ENCODE measurements around the gene CACNB3. TPM values are rescaled to one million over a fixed set of nuclear protein-coding genes. Genes with fewer than 3 reads are reported as not detected.
"Not testable (repeated sequence)": the region's sequence is repeated elsewhere in the genome, so short reads cannot be mapped to it uniquely, and the experiment has no call there.

CACNB3 gene
- polyA plus RNA-seq, 3 donors, result 3.1 to 16.6 (median 6.9) TPM

DNA sequence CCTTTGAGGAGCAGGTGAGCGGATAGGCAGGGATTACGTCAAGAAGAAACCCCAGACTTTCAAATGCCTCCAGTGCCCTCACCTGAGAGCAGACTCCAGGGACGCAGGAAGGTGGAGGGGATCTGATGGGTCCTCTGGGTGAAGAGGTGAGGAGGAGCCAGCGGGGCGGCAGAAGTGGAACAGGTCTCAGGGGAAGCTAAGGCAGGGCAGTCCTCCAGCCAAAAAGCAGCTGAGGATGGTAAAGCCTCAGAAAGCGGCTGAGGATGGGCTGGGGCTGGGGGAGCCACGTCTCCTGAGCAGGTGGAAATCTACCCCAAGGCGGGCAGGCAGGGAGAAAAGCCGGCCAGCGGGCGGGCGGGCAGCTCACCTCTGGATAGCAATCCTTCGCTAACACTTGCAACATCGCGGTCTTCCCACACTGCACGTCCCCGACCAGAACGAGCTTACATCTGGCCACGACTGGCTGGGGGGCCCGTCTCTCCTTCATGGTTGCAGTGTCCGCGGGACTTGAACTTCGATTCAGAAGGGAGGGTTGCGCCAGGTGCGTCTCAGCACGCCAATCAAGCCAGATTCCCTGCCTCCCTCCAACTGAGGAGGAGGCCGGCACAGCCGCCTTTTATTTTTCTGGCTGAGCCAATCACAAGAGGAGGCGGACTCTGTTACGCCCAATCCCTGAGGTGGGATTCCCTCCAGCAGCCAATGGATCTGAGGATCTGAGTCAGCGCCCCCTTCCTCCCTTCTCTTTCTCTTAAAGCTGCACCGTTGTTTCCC, 47.2 kb downstream of the CACNB3 start, which contains the start of gene RND1:
RND1 (minus strand) TSS at position 590 of the 771 bp plus-strand sequence; CDS start at position 487, 103 bp downstream.
- WGBS, 3 donors, result 2 to 3% (median 2%) methylated on average over 32 of the region's 32 CpGs
- no peak within 1 kb of the TSS for H3K27ac ChIP-seq (ENCODE audit: low read depth, low read length)

DNA sequence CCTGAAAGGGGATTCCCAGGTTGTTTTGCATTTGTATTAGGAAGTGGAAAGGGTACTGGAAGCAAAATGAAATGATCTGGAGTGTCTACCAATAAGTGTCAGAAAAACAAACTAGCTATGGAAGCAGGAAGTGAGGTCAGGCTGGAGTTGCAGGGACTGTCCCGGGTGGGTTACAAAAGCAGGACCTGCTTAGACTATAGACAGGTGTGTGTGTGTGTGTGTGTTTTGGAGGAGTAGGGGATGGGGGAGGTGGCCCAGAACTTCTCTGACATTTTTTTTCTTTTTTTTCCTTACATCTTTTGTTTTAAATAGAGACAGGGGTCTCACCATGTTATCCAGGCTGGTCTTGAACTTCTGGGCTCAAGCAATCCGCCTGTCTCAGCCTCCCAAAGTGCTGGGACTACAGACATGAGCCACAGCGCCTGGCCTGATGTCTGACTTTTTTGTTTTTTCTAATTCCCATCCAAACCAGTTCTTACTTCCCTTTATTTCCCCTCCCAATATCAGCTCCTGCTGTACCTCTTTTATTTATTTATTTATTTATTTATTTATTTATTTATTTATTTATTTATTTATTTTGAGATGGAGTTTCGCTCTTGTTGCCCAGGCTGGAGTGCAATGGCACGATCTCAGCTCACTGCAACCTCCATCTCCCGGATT, 47.9 kb downstream of the CACNB3 start:
- WGBS, 3 donors, result 74 to 77% (median 74%) methylated on average over 6 of the region's 6 CpGs
- no peak overlapping the region for H3K27ac ChIP-seq (ENCODE audit: low read depth, low read length)

DNA sequence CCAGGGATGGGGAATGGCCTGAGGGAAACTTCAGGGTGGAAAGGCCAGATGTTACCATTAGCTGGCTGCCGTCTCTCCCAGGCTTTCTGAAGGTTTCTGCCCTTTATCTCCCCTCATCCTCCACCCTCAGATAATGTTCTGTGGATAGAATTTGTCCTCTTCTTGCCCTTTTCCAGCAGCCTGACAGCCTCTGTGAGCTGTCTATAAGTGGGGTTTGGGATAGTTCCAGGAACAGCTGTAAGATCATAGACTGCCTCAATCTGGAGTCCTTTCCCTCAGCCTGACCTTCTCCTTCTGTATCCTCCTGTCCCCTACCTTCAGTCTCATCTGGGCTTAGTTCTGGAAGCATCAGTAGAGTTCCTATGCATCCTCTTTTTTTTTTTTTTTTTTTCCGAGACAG, 50.2 kb downstream of the CACNB3 start:
- WGBS, 3 donors, result 84 to 85% (median 84%) methylated on average over 2 of the region's 2 CpGs
- H3K27ac ChIP-seq (ENCODE audit: low read depth, low read length), result no peak overlapping the region

DNA sequence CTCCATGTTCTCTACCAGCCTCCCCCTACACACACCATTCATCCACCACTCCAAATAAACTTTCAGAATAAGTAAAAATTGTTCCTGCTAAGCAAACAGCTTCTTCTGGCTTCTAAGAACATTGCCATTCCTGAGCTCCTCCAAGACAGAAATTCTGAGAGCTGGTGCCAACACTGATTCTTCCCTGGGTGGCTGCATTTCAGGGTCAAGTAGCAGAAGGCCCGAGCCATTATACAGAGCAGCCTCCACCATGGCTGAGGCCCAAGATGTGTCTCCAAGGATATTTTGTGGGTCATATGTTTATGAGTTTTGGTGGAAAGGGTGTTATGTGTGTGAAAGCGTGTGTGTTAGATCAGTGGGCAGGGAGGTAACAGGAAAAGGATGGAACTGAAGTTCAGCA, 50.9 kb downstream of the CACNB3 start:
- WGBS, 3 donors, result 65 to 76% (median 65%) methylated on average over 2 of the region's 2 CpGs

DNA sequence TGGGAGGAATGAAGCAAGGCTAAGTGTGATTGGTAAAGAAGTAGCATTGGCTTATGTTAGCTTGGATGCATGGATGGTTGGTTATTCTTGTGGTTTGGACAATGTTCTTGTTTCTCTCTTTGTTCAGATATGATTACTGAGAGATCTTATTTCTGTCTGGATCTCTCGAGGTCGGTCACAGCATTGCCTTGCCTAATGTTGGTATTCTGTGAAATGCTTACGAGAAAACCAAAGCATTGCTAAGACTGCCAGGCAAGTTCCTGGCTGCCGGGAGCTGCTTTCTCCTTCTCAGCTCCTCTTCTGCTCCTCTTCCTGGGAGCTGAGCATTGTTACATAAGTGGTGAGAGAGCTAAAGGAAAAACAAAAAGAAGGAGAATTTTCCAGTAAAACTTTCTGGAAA, 54.8 kb downstream of the CACNB3 start:
- 78 to 86% (median 81%) methylated on average over 4 of the region's 4 CpGs for WGBS, 3 donors
- H3K27ac ChIP-seq (ENCODE audit: low read depth, low read length), result no peak overlapping the region

More for the DNA sequence above, 50.9 kb downstream of the CACNB3 start:
- H3K27ac ChIP-seq (ENCODE audit: low read depth, low read length), result no peak overlapping the region

DNA sequence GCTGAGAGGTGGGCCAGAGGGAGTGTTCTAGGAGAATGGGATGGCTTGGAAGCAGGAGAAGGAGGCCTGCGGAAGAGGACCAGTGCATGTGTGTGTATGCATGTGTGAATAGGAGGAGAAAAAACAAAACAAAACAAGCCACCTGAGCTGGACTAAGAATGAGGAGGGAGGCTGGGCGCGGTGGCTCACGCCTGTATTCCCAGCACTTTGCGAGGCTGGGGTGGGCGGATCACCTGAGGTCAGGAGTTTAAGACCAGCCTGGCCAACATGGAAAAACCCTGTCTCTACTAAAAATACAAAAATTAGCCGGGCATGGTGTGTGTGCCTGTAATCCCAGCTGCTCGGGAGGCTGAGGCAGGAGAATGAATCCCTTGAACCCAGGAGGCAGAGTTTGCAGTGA, 55.2 kb downstream of the CACNB3 start:
- H3K27ac ChIP-seq (ENCODE audit: low read depth, low read length), result not testable (repeated sequence)
- 87 to 94% (median 88%) methylated on average over 8 of the region's 8 CpGs for WGBS, 3 donors

DNA sequence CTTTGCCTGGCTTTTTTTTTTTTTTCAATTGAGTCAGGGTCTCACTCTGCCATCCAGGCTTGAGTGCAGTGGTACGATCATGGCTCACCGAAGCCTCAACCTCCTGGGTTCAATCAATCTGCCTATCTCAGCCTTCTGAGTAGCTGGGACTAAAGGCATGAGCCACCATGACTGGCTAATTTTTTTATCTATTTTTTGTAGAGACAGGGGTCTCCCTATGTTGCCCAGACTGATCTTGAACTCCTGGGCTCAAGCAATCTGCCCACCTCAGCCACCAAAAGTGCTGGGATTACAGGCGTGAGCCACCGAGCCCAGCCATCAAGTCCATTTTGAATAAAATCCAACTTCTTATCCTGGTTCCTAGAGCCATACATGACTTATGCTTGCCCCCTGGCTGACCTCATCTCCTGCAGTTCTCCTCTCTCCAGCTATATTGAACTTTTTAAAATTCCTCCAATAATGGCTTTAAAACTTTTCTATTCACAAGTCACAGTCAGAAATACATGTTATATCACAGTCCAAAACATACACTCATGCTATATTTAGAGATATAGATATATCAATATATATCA, 57.7 kb downstream of the CACNB3 start:
- H3K27ac ChIP-seq (ENCODE audit: low read depth, low read length), result no peak overlapping the region
- 42 to 83% (median 82%) methylated on average over 4 of the region's 4 CpGs for WGBS, 3 donors

Other genes with a start within 250 kb of the CACNB3 start
- not detected for gene LALBA, start 248.4 kb upstream of the CACNB3 start, polyA plus RNA-seq
- 10 to 100 TPM; 14.5 to 20.6 (median 15.0) TPM for gene KANSL2, start 136.3 kb upstream of the CACNB3 start, polyA plus RNA-seq
- 1 to 10 TPM; 4.6 to 8.0 (median 5.4) TPM for gene CCNT1, start 101.8 kb upstream of the CACNB3 start, polyA plus RNA-seq
- gene ADCY6, start 29.4 kb upstream of the CACNB3 start, polyA plus RNA-seq, result 10 to 100 TPM; 17.9 to 62.3 (median 28.0) TPM
- 10 to 100 TPM; 33.2 to 42.7 (median 33.4) TPM for gene DDX23, start 33.7 kb downstream of the CACNB3 start, polyA plus RNA-seq
- gene RND1, start 47.4 kb downstream of the CACNB3 start, polyA plus RNA-seq, result 10 to 100 TPM in 1 of 3 donors, 1 to 10 TPM in 2; 2.1 to 12.4 (median 9.0) TPM
- gene FKBP11, start 107.0 kb downstream of the CACNB3 start, polyA plus RNA-seq, result 100 to 1,000 TPM in 1 of 3 donors, 10 to 100 TPM in 2; 30.5 to 156 (median 45.0) TPM
- gene ARF3, start 139.0 kb downstream of the CACNB3 start, polyA plus RNA-seq, result 10 to 100 TPM; 26.8 to 73.8 (median 68.1) TPM
- 1 to 10 TPM in 1 of 3 donors, under 1 TPM in 2; 0.17 to 1.9 (median 0.70) TPM for gene WNT10B, start 153.2 kb downstream of the CACNB3 start, polyA plus RNA-seq
- not detected for gene WNT1, start 159.8 kb downstream of the CACNB3 start, polyA plus RNA-seq
- under 1 TPM in 2 of 3 donors, not detected in 1; 0.10 to 0.12 TPM for gene DDN, start 180.9 kb downstream of the CACNB3 start, polyA plus RNA-seq
- gene PRKAG1, start 200.3 kb downstream of the CACNB3 start, polyA plus RNA-seq, result 10 to 100 TPM; 33.6 to 59.4 (median 54.5) TPM
- 10 to 100 TPM; 12.6 to 41.6 (median 23.4) TPM for gene KMT2D, start 242.3 kb downstream of the CACNB3 start, polyA plus RNA-seq